Measurements from ENCODE around the gene C3orf22.

C3orf22 gene

GRCh38 chr3:126512916-126513650 lies 45.6 kb downstream of the C3orf22 start:
- no peak for DNase-seq (ENCODE audit: low read depth in 2 of 2)
- TF ChIP-seq CTCF (IDR thresholded peaks at IDR 0.05; ENCODE audit: low read depth, low read length) = no peak
- H3K4me3 ChIP-seq (replicated peaks in 1 of 2; ENCODE audit: low read depth in 2 of 2, low read length in 2 of 2) = no peak overlapping the region

- no peak for TF ChIP-seq CTCF (IDR thresholded peaks at IDR 0.05; ENCODE audit: low read depth, low read length)
- DNase-seq (ENCODE audit: low read depth in 2 of 2) = no peak
- no peak overlapping the region for H3K4me3 ChIP-seq (replicated peaks in 1 of 2; ENCODE audit: low read depth in 2 of 2, low read length in 2 of 2)
Observed at GRCh38 chr3:126512026-126512425, 46.7 kb downstream of the C3orf22 start.

- TF ChIP-seq CTCF (IDR thresholded peaks at IDR 0.05; ENCODE audit: low read depth, low read length) = no peak
- H3K4me3 ChIP-seq (replicated peaks in 1 of 2; ENCODE audit: low read depth in 2 of 2, low read length in 2 of 2) = no peak overlapping the region
- DNase-seq (ENCODE audit: low read depth in 2 of 2) = no peak
Observed at GRCh38 chr3:126511291-126511690, 47.4 kb downstream of the C3orf22 start.

- H3K4me3 ChIP-seq (replicated peaks in 1 of 2; ENCODE audit: low read depth in 2 of 2, low read length in 2 of 2) = no peak overlapping the region
- no peak for DNase-seq (ENCODE audit: low read depth in 2 of 2)
- no peak for TF ChIP-seq CTCF (IDR thresholded peaks at IDR 0.05; ENCODE audit: low read depth, low read length)
Observed at GRCh38 chr3:126510308-126510910, 48.3 kb downstream of the C3orf22 start.

- DNase-seq (ENCODE audit: low read depth in 2 of 2) = no peak
- TF ChIP-seq CTCF (IDR thresholded peaks at IDR 0.05; ENCODE audit: low read depth, low read length) = no peak
- no peak overlapping the region for H3K4me3 ChIP-seq (replicated peaks in 1 of 2; ENCODE audit: low read depth in 2 of 2, low read length in 2 of 2)
Observed at GRCh38 chr3:126509597-126510307, 49.0 kb downstream of the C3orf22 start.

- no peak for TF ChIP-seq CTCF (IDR thresholded peaks at IDR 0.05; ENCODE audit: low read depth, low read length)
- peak in 1 of 2 donors; percentile 33 for DNase-seq (ENCODE audit: low read depth in 2 of 2)
- no peak overlapping the region for H3K4me3 ChIP-seq (replicated peaks in 1 of 2; ENCODE audit: low read depth in 2 of 2, low read length in 2 of 2)
Observed at GRCh38 chr3:126508564-126508964, 50.2 kb downstream of the C3orf22 start.
